Kidney epithelial cell (primary cell): ENCODE results near the gene CENPF. TPM values are rescaled to one million over a fixed set of nuclear protein-coding genes. Genes with fewer than 3 reads are reported as not detected.

Experiments
- DNase-seq: peaks from one replicate; pipeline ENCODE4 v3.0.0-alpha.2; 2010; ENCODE audit warnings: low read depth
- H3K27me3 ChIP-seq: 2 replicates; pipeline ENCODE4 v1.6.0; 2011; ENCODE audit warnings: low read length; ENCODE audit not compliant: control insufficient read depth, insufficient read depth
- H3K36me3 ChIP-seq: 2 replicates; pipeline ENCODE4 v1.5.1; 2011; ENCODE audit warnings: low read length; ENCODE audit not compliant: control insufficient read depth, insufficient read depth
- H3K4me3 ChIP-seq: 2 replicates; pipeline ENCODE4 v1.5.1; 2011; ENCODE audit warnings: low read depth, mild to moderate bottlenecking, control low read depth, low read length
- CTCF ChIP-seq: IDR thresholded peaks from 2 replicates; pipeline ENCODE4 v1.5.1; 2011; ENCODE audit warnings: mild to moderate bottlenecking, moderate library complexity, low read length, control low read depth, inconsistent platforms; ENCODE audit not compliant: insufficient read depth, poor library complexity, severe bottlenecking
- total RNA-seq: library from RNA; depleted of rRNA; stranded (reverse); fragments of >200 nt; gene quantifications from 2 replicates; pipeline ENCODE4 v1.2.3, GENCODE V29; 2015

The CENPF gene
- total RNA-seq, 1 donor from 2014 or later, result 20.2 TPM

DNA sequence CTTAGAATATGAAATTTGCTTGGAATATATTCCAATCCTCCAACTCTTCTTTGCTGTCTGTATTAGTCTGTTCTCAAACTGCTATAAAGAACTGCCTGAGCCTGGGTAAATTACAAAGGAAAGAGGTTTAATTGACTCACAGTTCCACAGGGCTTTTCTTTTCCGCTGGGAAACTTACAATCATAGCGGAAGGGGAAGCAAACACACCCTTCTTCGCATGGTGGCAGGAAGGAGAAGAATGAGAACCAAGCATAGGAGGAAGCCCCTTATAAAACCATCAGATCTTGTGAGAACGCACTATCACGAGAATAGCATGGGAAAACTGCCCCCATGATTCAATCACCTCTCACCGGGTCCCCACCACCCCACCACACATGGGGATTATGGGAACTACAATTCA lies 14.8 kb downstream of the CENPF start:
- Histone ChIP-seq H3K27me3 (no peaks in the 10 kb centered on the region), H3K4me3 (no peak overlapping the region), H3K36me3 (no peaks in the 10 kb centered on the region)
- TF ChIP-seq CTCF, result no peak
- DNase-seq, result no peak

- no peak for TF ChIP-seq CTCF
- Histone ChIP-seq H3K4me3 (no peak overlapping the region), H3K27me3 (no peaks in the 10 kb centered on the region), H3K36me3 (no peaks in the 10 kb centered on the region)
- no peak for DNase-seq
Observed at GRCh38 chr1:214621236-214621635, 18.2 kb downstream of the CENPF start.

GRCh38 chr1:214623430-214623829 lies 20.4 kb downstream of the CENPF start:
- no peak overlapping the region for H3K4me3 ChIP-seq
- DNase-seq, result no peak
- no peaks in the 10 kb centered on the region for H3K27me3 ChIP-seq
- no peak for TF ChIP-seq CTCF
- H3K36me3 ChIP-seq, result no peaks in the 10 kb centered on the region

- no peak for TF ChIP-seq CTCF
- peaks cover 10% of the 10 kb centered on the region for H3K36me3 ChIP-seq
- H3K27me3 ChIP-seq, result no peaks in the 10 kb centered on the region
- H3K4me3 ChIP-seq, result no peak overlapping the region
- no peak for DNase-seq
Observed at GRCh38 chr1:214632091-214632490, 29.1 kb downstream of the CENPF start.

DNA sequence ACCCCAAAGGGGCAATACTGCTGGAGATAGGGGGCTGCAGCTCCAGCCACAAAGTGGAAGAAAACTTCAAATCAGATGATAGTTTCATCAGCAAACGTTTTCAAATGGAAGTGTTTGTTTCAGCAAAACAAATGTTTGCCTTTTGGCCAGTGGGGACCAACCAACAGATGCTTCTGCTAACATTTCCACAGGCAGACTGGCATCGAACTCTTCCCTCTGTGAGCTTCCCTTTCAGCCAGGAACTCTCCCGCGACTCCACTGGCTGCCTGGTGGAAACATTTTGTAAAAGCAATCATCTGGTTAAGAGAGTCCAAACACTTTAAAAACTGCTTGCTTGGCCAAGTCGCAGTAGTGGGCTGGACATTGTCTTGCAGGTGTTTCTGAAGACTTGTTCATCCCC lies 30.7 kb downstream of the CENPF start:
- DNase-seq, result no peak
- no peak for TF ChIP-seq CTCF
- Histone ChIP-seq H3K27me3 (no peaks in the 10 kb centered on the region), H3K4me3 (no peak overlapping the region), H3K36me3 (peaks cover 10% of the 10 kb centered on the region)

- Histone ChIP-seq H3K27me3 (no peaks in the 10 kb centered on the region), H3K36me3 (peaks cover 10% of the 10 kb centered on the region), H3K4me3 (no peak overlapping the region)
- DNase-seq, result no peak
- no peak for TF ChIP-seq CTCF
Observed at GRCh38 chr1:214634267-214634666, 31.3 kb downstream of the CENPF start.
